Prostate gland (tissue), 2 donors: ENCODE measurements around the gene ZNF57. TPM values are rescaled to one million over a fixed set of nuclear protein-coding genes. Genes with fewer than 3 reads are reported as not detected.
"Not testable (repeated sequence)": the region's sequence is repeated elsewhere in the genome, so short reads cannot be mapped to it uniquely, and the experiment has no call there.

Experiments
- DNase-seq: peaks from one replicate; pipeline ENCODE4 v3.0.0-alpha.2; 2019; ENCODE audit warnings: low spot score
- H3K27ac ChIP-seq, 2 donors: fragments of 200-600 bp; sonication (generic); 2 replicates each; pipeline ENCODE4 v1.5.1; 2017 to 2019
- H3K27me3 ChIP-seq: fragments of 200-600 bp; sonication (generic); replicated peaks from 2 replicates; pipeline ENCODE4 v1.5.1; 2019; ENCODE audit not compliant: insufficient read depth
- H3K36me3 ChIP-seq, 2 donors: fragments of 200-600 bp; sonication (generic); 1 replicate in 1 of 2; 2 replicates in 1 of 2; pipeline versions ENCODE4 v1.5.1 to v1.8.1; 2017 to 2019
- H3K4me1 ChIP-seq: fragments of 200-600 bp; sonication (generic); replicated peaks from 2 replicates; pipeline ENCODE4 v1.5.1; 2019
- H3K4me3 ChIP-seq, 2 donors: fragments of 200-600 bp; sonication (generic); 2 replicates each; pipeline ENCODE4 v1.5.1; 2017 to 2019
- H3K9me3 ChIP-seq: fragments of 200-600 bp; sonication (generic); 2 replicates; pipeline ENCODE4 v1.5.1; 2017
- CTCF ChIP-seq, 4 experiments: fragments of 200-600 bp in 2 of 4; fragments of 450-650 bp in 2 of 4; sonication (generic) in 2 of 4; IDR thresholded peaks; 1 replicate in 3 of 4; 2 replicates in 1 of 4; pipeline ENCODE4 v1.5.1; 2016 to 2019; ENCODE audit warnings: antibody characterized with exemption in 4 of 4, mild to moderate bottlenecking in 2 of 4, moderate library complexity in 2 of 4
- POLR2A ChIP-seq: fragments of 450-650 bp; IDR thresholded peaks from one replicate; pipeline ENCODE4 v1.6.1; 2016; ENCODE audit warnings: antibody characterized with exemption, mild to moderate bottlenecking
- POLR2AphosphoS5 ChIP-seq: sonication (generic); formaldehyde crosslinking; IDR thresholded peaks from one replicate; pipeline ENCODE4 v1.6.1; 2017; ENCODE audit warnings: antibody characterized with exemption
- WGBS: methylation state at CpG from one replicate; pipeline ENCODE4 v1.1.5; 2018; 5-methylcytosine and 5-hydroxymethylcytosine counted together
- intact Hi-C: fragments of 100-400 bp; cut with DNase I; formaldehyde crosslinking; loops from one replicate; pipeline ENCODE4 v1.14.2; 2022
- total RNA-seq, 2 donors: library from RNA; depleted of rRNA; stranded (reverse); fragments of >200 nt; gene quantifications; one replicate each; pipeline ENCODE4 v1.1.0, GENCODE V29; 2016

Gene ZNF57
- total RNA-seq, 2 donors from 2014 or later, result 4.8 to 10.7 TPM

GRCh38 chr19:2926341-2927031 lies 25.8 kb downstream of the ZNF57 start:
- Histone ChIP-seq H3K9me3 (no peaks in the 10 kb centered on the region), H3K4me3 (no peak overlapping the region), H3K27ac (no peak overlapping the region), H3K4me1 (peaks cover 6% of the 10 kb centered on the region), H3K36me3 (no peaks in the 10 kb centered on the region), H3K27me3 (no peaks in the 10 kb centered on the region)
- DNase-seq, result no peak
- intact Hi-C loops, result no loop called here
- no peak for TF ChIP-seq POLR2A
- WGBS, result 86% methylated on average over 38 of the region's 53 CpGs

DNA sequence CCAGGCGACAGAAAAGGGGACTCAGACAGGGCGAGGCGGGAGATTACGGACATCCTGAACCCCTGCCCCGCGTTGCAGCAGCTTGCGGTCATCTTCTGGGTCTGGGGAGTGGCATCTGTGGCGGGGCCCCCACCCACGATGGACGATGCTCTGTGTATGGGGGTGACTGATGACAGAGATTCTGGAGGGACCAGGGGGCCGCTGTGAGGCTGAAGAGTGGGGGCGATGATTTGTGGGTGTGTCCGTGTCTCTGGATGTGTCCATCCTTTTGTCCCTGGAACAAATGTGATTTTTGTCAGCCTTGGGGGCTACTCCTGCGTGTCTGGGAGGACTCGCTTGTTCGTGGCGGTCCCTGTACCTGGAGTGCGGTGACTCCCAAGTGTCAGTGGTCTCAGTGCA lies 26.3 kb downstream of the ZNF57 start:
- Histone ChIP-seq H3K36me3 (no peaks in the 10 kb centered on the region), H3K4me3 (no peak overlapping the region)
- WGBS, result 88% methylated on average over 18 of the region's 18 CpGs

GRCh38 chr19:2933490-2933910 lies 32.8 kb downstream of the ZNF57 start:
- 97% methylated on average over 18 of the region's 18 CpGs for WGBS
- no peak overlapping the region for H3K4me3 ChIP-seq

More for the DNA sequence above, 26.3 kb downstream of the ZNF57 start:
- DNase-seq, result no peak
- no peak overlapping the region for H3K27ac ChIP-seq
- no peaks in the 10 kb centered on the region for H3K9me3 ChIP-seq
- intact Hi-C loops, result no loop called here
- H3K4me1 ChIP-seq, result peaks cover 6% of the 10 kb centered on the region
- TF ChIP-seq POLR2AphosphoS5 (no peak), CTCF (IDR thresholded peaks at IDR 0.05) (no peak), POLR2A (no peak)
- no peaks in the 10 kb centered on the region for H3K27me3 ChIP-seq

GRCh38 chr19:2935863-2936262 lies 35.1 kb downstream of the ZNF57 start:
- 94% methylated on average over 4 of the region's 4 CpGs for WGBS
- H3K4me3 ChIP-seq, H3K27ac ChIP-seq, H3K4me1 ChIP-seq, H3K27me3 ChIP-seq, DNase-seq, H3K9me3 ChIP-seq, intact Hi-C loops: not testable (repeated sequence)
- H3K36me3 ChIP-seq, result peaks cover 7 to 12% of the 10 kb centered on the region in 2 donors

More at GRCh38 chr19:2933490-2933910, 32.8 kb downstream of the ZNF57 start:
- Histone ChIP-seq H3K4me1 (no peaks in the 10 kb centered on the region), H3K27ac (no peak overlapping the region), H3K9me3 (no peaks in the 10 kb centered on the region), H3K27me3 (no peaks in the 10 kb centered on the region), H3K36me3 (peaks cover 7 to 12% of the 10 kb centered on the region in 2 donors)
- TF ChIP-seq POLR2A (no peak), POLR2AphosphoS5 (no peak), CTCF (IDR thresholded peaks at IDR 0.05) (no peak)
- DNase-seq, result no peak
- intact Hi-C loops, result no loop called here

GRCh38 chr19:2942928-2943640 lies 42.4 kb downstream of the ZNF57 start:
- 79% methylated on average over 14 of the region's 14 CpGs for WGBS
- DNase-seq, result no peak
- TF ChIP-seq POLR2A (no peak), CTCF (IDR thresholded peaks at IDR 0.05) (no peak), POLR2AphosphoS5 (no peak)
- Histone ChIP-seq H3K27ac (no peak overlapping the region), H3K4me3 (no peak overlapping the region), H3K4me1 (no peaks in the 10 kb centered on the region), H3K36me3 (no peaks in the 10 kb centered on the region), H3K27me3 (no peaks in the 10 kb centered on the region), H3K9me3 (no peaks in the 10 kb centered on the region)
- intact Hi-C loops, result no loop called here

DNA sequence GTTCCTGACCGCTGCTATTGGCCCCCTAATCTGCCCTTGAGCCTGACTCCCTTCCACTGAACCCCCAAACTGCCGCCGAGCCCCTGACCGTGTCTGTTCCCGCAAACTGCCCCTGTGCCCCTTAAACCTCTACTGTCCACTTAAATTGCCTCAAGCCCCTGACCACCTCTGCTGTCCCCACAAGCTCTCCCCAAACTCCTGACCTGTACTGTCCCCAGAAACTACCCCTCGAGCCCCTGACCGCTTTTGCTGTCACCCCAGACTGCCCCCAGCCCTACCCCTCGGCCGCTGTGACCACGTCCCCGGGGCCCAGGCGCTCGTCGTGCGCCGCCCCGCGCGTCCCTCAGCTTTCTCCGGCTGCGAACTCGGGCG lies 43.7 kb downstream of the ZNF57 start:
- DNase-seq, result no peak
- no peaks in the 10 kb centered on the region for H3K36me3 ChIP-seq
- no peaks in the 10 kb centered on the region for H3K4me1 ChIP-seq
- peak overlapping the region; percentile 87 to 92 for H3K27ac ChIP-seq
- intact Hi-C loops, result no loop called here
- H3K9me3 ChIP-seq, result no peaks in the 10 kb centered on the region
- H3K4me3 ChIP-seq, result peak overlapping the region; percentile 87 to 96
- no peaks in the 10 kb centered on the region for H3K27me3 ChIP-seq
- no peak for TF ChIP-seq CTCF (IDR thresholded peaks at IDR 0.05)
- TF ChIP-seq POLR2AphosphoS5, result no peak
- TF ChIP-seq POLR2A, result no peak
- 3% methylated on average over 23 of the region's 23 CpGs for WGBS
